GM12875 (cell line): ENCODE results near the gene AJM1.
A peak's percentile ranks its signal among the peaks of the same experiment; 100 is the strongest.
"Not testable (repeated sequence)": the region's sequence is repeated elsewhere in the genome, so short reads cannot be mapped to it uniquely, and the experiment has no call there.

Experiments used
- H3K4me3 ChIP-seq: one replicate; pipeline ENCODE4 v1.5.1; 2011; ENCODE audit warnings: low read depth, low read length, control low read depth
- CTCF ChIP-seq: IDR thresholded peaks from 2 replicates; pipeline ENCODE4 v1.5.1; 2011; ENCODE audit warnings: low read depth, mild to moderate bottlenecking, control low read depth, inconsistent platforms, low read length, moderate library complexity, borderline replicate concordance; ENCODE audit not compliant: insufficient read depth

Gene AJM1

GRCh38 chr9:136840877-136841645 is 1.2 kb upstream of the AJM1 start:
- no peak for TF ChIP-seq CTCF
- H3K4me3 ChIP-seq, result no peak overlapping the region

- H3K4me3 ChIP-seq, result not testable (repeated sequence)
Measured at GRCh38 chr9:136841646-136842379, 465 bp upstream of the AJM1 start.

DNA sequence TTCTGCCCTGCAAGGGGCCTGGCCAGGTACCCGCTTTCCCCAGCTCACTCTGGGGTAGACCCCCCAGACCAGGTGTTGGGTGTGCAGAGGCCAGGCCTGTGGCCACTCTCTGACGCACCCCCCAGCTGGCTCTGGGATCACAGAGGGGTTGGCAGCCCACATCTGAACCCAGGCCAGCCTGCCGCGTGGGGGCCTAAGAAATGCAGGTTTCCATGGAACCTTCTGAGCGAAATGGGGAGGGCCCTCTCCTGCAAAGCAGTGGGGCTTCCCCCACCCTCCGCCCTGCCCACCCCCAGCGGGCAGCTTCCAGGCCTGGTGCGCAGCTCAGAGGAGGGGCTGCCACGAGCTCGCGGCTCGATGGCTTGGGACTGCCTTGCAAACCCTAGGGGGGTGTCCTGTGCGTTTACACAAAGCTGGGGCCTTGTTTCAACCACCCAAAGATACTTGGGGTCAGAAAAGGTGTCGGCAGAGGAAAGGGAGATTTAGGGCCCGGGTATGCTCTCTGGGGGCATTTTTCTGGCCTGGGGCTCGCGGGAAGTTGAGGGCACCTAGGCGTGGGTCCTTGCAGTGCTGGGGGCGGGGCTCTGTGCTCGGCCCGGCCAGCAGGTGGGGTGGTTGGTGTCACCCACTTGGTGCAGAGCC is 1.0 kb downstream of the AJM1 start:
- H3K4me3 ChIP-seq, result not testable (repeated sequence)

- TF ChIP-seq CTCF, result peak; percentile 59
Measured at GRCh38 chr9:136843801-136844740, 1.8 kb downstream of the AJM1 start.

GRCh38 chr9:136844761-136845464 is 2.6 kb downstream of the AJM1 start:
- no peak overlapping the region for H3K4me3 ChIP-seq
- no peak for TF ChIP-seq CTCF

More at GRCh38 chr9:136843801-136844740, 1.8 kb downstream of the AJM1 start:
- H3K4me3 ChIP-seq, result not testable (repeated sequence)

DNA sequence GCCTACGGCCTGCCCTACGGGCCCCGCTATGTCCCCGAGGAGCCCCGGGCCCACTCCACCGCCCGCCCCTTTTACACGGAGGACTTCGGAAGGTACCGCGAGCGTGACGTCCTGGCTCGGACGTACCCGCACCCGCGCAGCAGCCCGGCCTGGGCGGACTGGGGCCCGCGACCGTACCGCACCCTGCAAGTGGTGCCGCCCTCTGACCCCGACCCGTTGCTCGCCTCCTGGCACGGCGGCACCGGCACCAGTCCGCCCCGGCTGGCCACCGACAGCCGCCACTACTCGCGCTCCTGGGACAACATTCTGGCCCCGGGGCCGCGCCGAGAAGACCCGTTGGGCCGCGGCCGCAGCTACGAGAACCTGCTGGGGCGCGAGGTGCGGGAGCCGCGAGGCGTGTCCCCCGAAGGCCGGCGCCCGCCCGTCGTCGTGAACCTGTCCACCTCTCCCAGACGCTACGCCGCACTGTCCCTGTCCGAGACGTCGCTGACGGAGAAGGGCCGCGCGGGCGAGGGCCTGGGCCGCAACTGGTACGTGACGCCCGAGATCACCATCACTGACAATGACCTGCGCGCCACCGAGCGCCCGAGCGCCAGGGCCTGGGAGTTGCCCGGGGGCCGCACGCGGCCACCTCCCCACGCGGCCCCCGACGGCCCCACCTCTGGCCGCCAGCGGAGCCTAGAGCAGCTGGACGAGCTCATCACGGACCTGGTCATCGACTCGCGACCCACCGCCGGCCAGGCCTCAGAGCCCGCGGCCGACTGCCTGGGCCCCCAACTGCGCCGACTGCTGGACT is 3.4 kb downstream of the AJM1 start:
- no peak overlapping the region for H3K4me3 ChIP-seq
- no peak for TF ChIP-seq CTCF
